ENCODE measurements around the gene LAMP2.
"Not testable (repeated sequence)": the region's sequence is repeated elsewhere in the genome, so short reads cannot be mapped to it uniquely, and the experiment has no call there.

LAMP2 gene

DNA sequence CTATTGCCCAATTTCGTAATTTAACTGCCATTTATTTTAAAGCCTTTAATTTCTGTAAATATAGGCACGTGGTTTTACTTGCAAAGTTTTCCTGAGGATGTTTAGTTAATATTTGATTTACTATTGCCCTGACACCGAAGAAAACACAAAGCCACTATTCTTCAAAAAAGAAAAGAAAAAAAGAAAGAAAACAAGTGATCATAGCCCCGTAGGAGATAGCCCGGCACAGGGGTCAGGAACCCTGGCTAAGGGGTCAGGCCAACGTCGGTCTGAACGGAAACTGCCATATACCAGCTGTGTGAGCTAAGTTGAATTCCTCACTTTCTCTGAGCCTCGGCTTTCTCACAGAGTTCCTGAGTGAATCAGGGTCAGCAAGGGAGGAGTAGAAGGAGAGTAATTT is 17.7 kb upstream of the LAMP2 start:
- H3K9ac ChIP-seq (ENCODE audit: insufficient read length) = no peak overlapping the region
- H3K27ac ChIP-seq = no peak overlapping the region
- no peaks in the 10 kb centered on the region for H3K36me3 ChIP-seq (ENCODE audit: insufficient read depth, low read length)
- H3K9me3 ChIP-seq (ENCODE audit: low read depth, low read length) = no peaks in the 10 kb centered on the region
- DNase-seq (ENCODE audit: low read depth, low spot score) = no peak
- TF ChIP-seq POLR2AphosphoS5 (IDR thresholded peaks at IDR 0.05; ENCODE audit: borderline replicate concordance, low read depth, low read length) (no peak), EZH2 (IDR thresholded peaks at IDR 0.05) (no peak), FOXP2 (optimal IDR thresholded peaks at IDR 0.05; ENCODE audit: control extremely low read depth, extremely low read length, insufficient read depth) (no peak)
- no peak overlapping the region for H3K4me3 ChIP-seq

DNA sequence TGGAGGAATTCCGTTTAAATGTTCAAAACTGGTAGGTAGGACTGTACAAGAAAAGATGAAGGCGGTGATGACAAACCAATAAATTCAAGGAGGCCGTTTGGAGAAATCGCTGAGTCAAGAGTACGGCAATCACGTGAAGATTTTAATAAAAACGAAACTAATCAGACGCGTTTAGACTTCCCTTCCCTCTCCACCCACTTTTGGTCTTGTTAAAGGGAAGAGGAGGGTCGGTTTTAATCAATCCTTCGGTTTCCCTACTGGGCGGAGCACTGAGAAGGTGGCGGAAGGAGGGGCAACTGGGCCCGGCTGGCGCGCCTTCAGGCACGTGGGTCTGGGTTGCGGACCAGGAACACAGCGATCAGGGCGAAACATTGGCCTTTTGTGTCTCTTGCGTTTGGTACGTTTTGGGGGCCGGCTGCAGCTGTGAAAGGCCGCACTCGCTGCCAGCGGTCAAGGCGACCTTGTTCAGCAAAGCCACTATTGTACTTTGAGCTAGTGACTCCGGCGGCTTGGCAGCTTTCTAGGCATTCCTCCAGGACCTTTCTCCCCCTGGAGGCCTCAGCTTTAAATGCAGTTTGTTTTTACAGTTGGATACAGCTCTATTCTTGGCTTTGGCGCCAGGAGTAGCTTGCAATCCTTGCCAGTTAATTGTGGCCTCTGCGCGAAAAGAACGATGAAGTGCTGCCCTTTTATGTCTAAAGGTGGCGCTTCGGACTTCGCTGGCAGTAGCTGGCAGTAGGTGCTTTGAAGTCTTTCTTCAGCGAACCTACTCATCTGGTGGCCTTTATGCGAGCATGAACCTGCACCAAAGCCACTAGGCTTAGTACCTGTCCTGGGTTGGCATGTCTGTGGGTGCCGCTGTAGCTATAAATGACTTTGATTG is 16.8 kb upstream of the LAMP2 start:
- DNase-seq (ENCODE audit: low read depth, low spot score) = no peak
- Histone ChIP-seq H3K9ac (ENCODE audit: insufficient read length) (no peak overlapping the region), H3K36me3 (ENCODE audit: insufficient read depth, low read length) (no peaks in the 10 kb centered on the region), H3K9me3 (ENCODE audit: low read depth, low read length) (no peaks in the 10 kb centered on the region), H3K4me3 (no peak overlapping the region), H3K27ac (no peak overlapping the region)
- TF ChIP-seq POLR2AphosphoS5 (IDR thresholded peaks at IDR 0.05; ENCODE audit: borderline replicate concordance, low read depth, low read length) = peak; percentile 43; the same call in 1 of the 2 replicates
- no peak for TF ChIP-seq EZH2 (IDR thresholded peaks at IDR 0.05)
- no peak for TF ChIP-seq FOXP2 (optimal IDR thresholded peaks at IDR 0.05; ENCODE audit: control extremely low read depth, extremely low read length, insufficient read depth)

- no peak for DNase-seq (ENCODE audit: low read depth, low spot score)
- H3K9ac ChIP-seq (ENCODE audit: insufficient read length) = no peak overlapping the region
- H3K27ac ChIP-seq = no peak overlapping the region
- no peaks in the 10 kb centered on the region for H3K9me3 ChIP-seq (ENCODE audit: low read depth, low read length)
- H3K4me3 ChIP-seq = no peak overlapping the region
- no peak for TF ChIP-seq POLR2AphosphoS5 (IDR thresholded peaks at IDR 0.05; ENCODE audit: borderline replicate concordance, low read depth, low read length)
- no peak for TF ChIP-seq FOXP2 (optimal IDR thresholded peaks at IDR 0.05; ENCODE audit: control extremely low read depth, extremely low read length, insufficient read depth)
- TF ChIP-seq EZH2 (IDR thresholded peaks at IDR 0.05) = no peak
- no peaks in the 10 kb centered on the region for H3K36me3 ChIP-seq (ENCODE audit: insufficient read depth, low read length)
Observed at GRCh38 chrX:120485315-120485637, 16.2 kb upstream of the LAMP2 start.

GRCh38 chrX:120477453-120477852 is 8.4 kb upstream of the LAMP2 start:
- no peak for DNase-seq (ENCODE audit: low read depth, low spot score)
- no peak overlapping the region for H3K4me3 ChIP-seq
- TF ChIP-seq FOXP2 (optimal IDR thresholded peaks at IDR 0.05; ENCODE audit: control extremely low read depth, extremely low read length, insufficient read depth) = no peak
- TF ChIP-seq POLR2AphosphoS5 (IDR thresholded peaks at IDR 0.05; ENCODE audit: borderline replicate concordance, low read depth, low read length) = no peak
- no peak for TF ChIP-seq EZH2 (IDR thresholded peaks at IDR 0.05)
- no peaks in the 10 kb centered on the region for H3K36me3 ChIP-seq (ENCODE audit: insufficient read depth, low read length)
- no peaks in the 10 kb centered on the region for H3K9me3 ChIP-seq (ENCODE audit: low read depth, low read length)
- no peak overlapping the region for H3K9ac ChIP-seq (ENCODE audit: insufficient read length)
- no peak overlapping the region for H3K27ac ChIP-seq

- TF ChIP-seq POLR2AphosphoS5 (IDR thresholded peaks at IDR 0.05; ENCODE audit: borderline replicate concordance, low read depth, low read length) = no peak
- TF ChIP-seq FOXP2 (optimal IDR thresholded peaks at IDR 0.05; ENCODE audit: control extremely low read depth, extremely low read length, insufficient read depth) = no peak
- no peak for TF ChIP-seq EZH2 (IDR thresholded peaks at IDR 0.05)
Observed at GRCh38 chrX:120476714-120477113, 7.6 kb upstream of the LAMP2 start.

DNA sequence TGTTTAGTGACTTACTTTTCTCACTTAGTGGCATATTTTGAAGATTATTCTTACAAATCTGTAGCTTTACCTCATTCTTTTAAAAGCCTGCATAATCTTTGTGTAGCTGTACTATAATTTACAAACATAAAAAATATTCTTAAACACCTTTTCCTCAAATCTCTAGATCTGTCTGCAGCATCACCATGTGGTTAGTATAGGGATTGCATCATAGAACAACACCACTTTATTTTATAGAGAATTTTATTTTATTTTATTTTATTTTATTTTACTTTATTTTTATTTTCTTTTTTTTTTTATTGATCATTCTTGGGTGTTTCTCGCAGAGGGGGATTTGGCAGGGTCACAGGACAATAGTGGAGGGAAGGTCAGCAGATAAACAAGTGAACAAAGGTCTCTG is 6.4 kb upstream of the LAMP2 start:
- DNase-seq (ENCODE audit: low read depth, low spot score); H3K36me3 ChIP-seq (ENCODE audit: insufficient read depth, low read length); H3K27ac ChIP-seq; H3K9me3 ChIP-seq (ENCODE audit: low read depth, low read length); H3K4me3 ChIP-seq; H3K9ac ChIP-seq (ENCODE audit: insufficient read length): not testable (repeated sequence)

More at GRCh38 chrX:120476714-120477113, 7.6 kb upstream of the LAMP2 start:
- Histone ChIP-seq H3K9me3 (ENCODE audit: low read depth, low read length) (no peaks in the 10 kb centered on the region), H3K4me3 (no peak overlapping the region), H3K36me3 (ENCODE audit: insufficient read depth, low read length) (no peaks in the 10 kb centered on the region), H3K27ac (no peak overlapping the region), H3K9ac (ENCODE audit: insufficient read length) (no peak overlapping the region)
- no peak for DNase-seq (ENCODE audit: low read depth, low spot score)

DNA sequence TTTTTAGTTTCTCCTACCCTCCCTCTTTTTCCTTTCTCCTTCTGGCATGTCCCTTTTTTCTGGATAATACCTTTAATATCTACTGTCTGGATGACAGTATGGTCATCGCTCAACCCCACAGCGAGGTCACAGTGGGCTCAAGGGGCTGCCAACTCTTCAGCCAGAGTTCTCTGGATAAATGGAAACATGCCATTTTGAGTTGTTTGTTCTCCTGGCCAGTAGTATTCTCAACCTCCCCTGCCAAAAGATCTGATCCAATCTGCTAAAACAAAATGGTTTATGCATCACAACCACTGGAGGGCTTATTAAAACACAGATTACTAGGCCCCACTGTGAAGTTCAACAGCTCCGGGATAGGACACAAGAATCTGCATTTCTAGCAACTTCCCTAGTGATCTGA is 5.0 kb upstream of the LAMP2 start:
- TF ChIP-seq FOXP2 (optimal IDR thresholded peaks at IDR 0.05; ENCODE audit: control extremely low read depth, extremely low read length, insufficient read depth) = no peak
- TF ChIP-seq EZH2 (IDR thresholded peaks at IDR 0.05) = no peak
- no peak for TF ChIP-seq POLR2AphosphoS5 (IDR thresholded peaks at IDR 0.05; ENCODE audit: borderline replicate concordance, low read depth, low read length)
- H3K27ac ChIP-seq = no peak overlapping the region
- H3K9ac ChIP-seq (ENCODE audit: insufficient read length) = no peak overlapping the region
- no peak overlapping the region for H3K4me3 ChIP-seq
- H3K9me3 ChIP-seq (ENCODE audit: low read depth, low read length) = no peaks in the 10 kb centered on the region
- H3K36me3 ChIP-seq (ENCODE audit: insufficient read depth, low read length) = no peaks in the 10 kb centered on the region
- no peak for DNase-seq (ENCODE audit: low read depth, low spot score)

DNA sequence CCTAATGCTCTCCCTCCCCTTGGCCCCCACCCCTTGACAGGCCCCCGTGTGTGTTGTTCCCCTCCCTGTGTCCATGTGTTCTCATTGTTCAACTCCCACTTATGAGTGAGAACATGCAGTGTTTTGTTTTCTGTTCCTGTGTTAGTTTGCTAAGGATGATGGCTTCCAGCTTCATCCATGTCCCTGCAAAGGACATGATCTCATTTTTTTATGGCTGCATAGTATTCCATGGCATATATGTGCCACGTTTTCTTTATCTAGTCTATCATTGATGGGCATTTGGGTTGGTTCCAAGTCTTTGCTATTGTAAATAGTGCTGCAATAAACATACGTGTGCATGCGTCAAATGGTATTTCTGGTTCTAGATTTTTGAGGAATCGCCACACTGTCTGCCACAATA is 561 bp upstream of the LAMP2 start:
- not testable (repeated sequence) for DNase-seq (ENCODE audit: low read depth, low spot score)

DNA sequence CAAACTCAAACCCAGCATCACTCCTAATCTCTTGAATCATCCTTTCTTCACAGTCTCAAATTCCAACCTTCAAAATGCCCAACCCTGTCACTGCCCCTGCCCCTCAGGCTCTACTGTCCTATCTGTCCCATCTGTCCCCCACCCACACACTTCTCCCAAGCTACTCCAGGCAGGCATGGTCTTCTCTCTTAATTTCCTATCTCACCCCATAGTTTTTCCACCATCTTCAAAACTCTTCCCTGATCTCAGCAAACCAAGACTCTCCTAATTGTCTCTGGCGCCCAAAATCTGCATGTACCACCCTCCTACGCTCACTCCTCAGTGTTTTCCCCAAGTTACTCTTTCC is 644 bp downstream of the LAMP2 start:
- no peak for TF ChIP-seq FOXP2 (optimal IDR thresholded peaks at IDR 0.05; ENCODE audit: control extremely low read depth, extremely low read length, insufficient read depth)
- Histone ChIP-seq H3K27ac (no peak overlapping the region), H3K9ac (ENCODE audit: insufficient read length) (peak overlapping the region; percentile 83), H3K9me3 (ENCODE audit: low read depth, low read length) (no peaks in the 10 kb centered on the region), H3K36me3 (ENCODE audit: insufficient read depth, low read length) (no peaks in the 10 kb centered on the region), H3K4me3 (peak overlapping the region; percentile 88)
- no peak for DNase-seq (ENCODE audit: low read depth, low spot score)

More for the DNA sequence above, 561 bp upstream of the LAMP2 start:
- H3K4me3 ChIP-seq; H3K27ac ChIP-seq; H3K9me3 ChIP-seq (ENCODE audit: low read depth, low read length); H3K9ac ChIP-seq (ENCODE audit: insufficient read length); H3K36me3 ChIP-seq (ENCODE audit: insufficient read depth, low read length): not testable (repeated sequence)

Data from SK-N-MC (cell line).